Measurements from ENCODE around the gene FBXW9.
"Not testable (repeated sequence)": the region's sequence is repeated elsewhere in the genome, so short reads cannot be mapped to it uniquely, and the experiment has no call there.

Gene FBXW9

DNA sequence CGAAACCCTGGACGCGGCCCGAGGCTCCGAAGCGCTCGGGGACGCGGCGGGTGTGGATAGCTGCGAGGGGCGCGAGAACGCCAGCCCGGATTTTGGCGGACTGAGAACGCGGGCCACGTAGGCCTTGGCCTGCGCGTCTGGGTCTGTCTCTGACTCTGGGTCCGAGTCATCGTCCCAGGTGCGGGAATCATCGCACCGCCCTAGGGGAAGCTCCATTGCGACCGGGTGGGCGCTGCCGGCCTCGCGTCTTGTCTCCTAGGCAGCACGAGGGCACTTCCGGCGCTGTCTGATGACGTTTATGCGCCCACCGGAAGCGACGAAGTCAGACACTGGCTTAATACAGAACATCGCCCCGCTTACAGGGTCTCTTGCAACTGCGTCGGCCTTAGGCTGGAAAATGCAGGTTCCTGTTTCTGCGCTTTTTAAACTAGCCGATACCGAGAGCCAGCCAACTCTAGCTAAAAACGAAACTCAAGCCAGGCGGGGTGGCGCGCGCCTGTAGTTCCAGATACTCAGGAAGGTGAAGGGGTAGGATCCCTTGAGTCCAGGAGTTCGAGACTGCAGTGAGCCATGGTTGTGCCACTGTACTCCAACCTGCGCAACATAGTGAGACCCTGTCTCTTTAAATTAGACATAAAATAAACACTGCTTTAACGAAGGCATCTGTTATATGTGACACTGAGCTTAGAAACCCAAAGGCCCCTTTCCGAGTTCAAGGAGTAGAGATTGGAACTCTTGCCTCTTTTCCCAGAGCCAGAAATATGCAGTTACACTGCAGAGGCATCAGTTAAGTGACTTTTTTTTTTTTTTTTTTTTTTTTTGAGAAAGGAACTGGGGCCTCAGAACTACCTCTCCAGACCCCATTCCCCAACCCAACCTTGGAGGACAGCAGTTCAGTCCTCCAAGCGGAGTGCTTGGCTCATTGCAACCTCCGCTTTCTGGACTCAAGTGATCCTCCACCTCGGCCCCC, at the start of gene FBXW9:
FBXW9 (minus strand) TSS at position 266 of the 970 bp plus-strand sequence; CDS start at position 216, 50 bp downstream.
- DNase-seq (ENCODE audit: low read depth in 2 of 2): peak; percentile 95 to 98

DNA sequence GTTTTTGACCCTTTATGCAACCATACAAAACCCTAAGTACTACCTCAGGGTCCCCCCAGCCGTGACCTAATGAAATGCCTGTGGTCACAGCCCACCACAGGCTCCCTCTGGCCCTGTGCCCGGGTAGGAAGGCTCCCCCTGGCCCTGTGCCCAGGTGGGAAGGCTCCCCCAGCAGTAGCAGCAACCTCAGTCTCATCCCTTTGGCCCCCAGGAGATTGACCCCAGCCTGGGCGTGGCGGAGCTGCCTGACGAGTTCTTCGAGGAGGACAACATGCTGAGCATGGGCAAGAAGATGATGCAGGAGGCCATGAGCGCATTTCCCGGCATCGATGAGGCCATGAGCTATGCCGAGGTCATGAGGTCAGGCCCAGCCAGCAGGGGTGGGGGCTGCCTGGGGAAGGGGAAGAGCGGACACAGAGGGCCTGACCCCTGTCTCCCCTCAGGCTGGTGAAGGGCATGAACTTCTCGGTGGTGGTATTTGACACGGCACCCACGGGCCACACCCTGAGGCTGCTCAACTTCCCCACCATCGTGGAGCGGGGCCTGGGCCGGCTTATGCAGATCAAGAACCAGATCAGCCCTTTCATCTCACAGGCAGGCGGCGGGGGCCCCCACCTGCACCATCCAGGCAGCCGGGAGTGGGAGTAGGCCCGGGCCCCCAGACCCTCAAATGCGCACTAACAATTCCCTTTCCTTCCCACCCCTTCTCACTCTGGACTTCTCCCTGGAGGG, 48.9 kb upstream of the FBXW9 start:
- no peak for DNase-seq (ENCODE audit: low read depth in 2 of 2)

DNA sequence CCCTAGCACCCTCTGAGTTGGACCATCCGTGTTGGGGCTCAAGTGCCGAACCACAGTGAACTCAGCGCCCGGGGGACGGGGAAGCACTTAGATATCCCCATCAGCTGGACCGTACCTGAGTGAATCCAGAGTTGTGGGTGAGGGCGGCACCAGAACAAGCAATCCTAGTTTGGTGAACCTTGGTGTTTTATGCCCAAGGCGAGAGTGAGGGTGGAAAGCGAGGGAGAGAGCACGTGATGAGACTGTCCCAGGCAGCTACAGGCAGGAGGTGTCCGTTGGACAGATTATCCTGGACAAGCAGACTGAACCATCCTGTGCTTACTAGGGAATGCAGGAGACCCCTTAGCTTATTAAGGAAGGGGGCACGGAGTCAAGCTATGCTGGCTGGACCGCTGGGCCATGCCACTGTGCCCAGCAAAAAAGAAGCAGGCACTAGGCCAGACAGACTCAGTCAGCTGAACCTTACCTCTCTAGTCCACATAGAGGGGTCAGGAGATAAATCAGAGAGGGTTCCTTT, 41.5 kb upstream of the FBXW9 start:
- DNase-seq (ENCODE audit: low read depth in 2 of 2): no peak

DNA sequence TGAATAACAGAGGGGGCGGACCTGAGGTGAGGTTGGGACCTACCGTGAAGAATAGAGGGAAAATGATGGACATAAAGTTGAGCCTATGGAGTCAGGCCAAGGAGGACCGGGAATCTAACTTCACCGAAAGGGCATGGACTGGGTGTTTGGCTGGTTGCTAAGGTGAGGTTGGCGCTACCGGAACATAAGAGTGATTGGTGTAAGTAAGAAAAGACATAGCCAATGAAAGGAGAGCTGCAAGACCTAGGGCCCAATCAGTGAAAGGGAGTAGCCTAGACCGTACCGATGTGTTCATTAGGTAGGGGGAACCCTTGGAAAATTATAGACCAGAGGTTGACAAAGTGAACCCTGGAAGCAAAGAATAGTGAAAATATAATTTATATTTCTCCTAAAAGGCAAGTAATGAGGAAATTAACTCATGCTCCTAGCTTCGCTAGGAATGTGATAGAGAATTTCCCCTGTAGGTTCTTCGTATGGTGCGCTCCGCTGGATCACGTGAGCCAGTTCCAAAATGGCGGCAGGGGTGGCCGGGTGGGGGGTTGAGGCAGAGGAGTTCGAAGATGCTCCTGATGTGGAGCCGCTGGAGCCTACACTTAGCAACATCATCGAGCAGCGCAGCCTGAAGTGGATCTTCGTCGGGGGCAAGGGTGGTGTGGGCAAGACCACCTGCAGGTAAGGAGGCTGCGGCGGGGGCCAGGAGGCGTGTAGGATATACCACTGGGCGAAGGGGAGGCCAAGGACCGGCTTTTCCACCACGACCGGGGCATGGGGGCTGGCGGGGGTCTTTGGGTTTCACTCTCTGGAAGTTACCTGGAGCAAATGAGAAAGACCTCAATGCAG, 40.8 kb upstream of the FBXW9 start, which contains the start of gene GET3:
GET3 (plus strand) TSS at position 503 of the 840 bp plus-strand sequence; CDS start at position 512, 9 bp downstream.
- peak; percentile 55 to 69 for DNase-seq (ENCODE audit: low read depth in 2 of 2)

DNA sequence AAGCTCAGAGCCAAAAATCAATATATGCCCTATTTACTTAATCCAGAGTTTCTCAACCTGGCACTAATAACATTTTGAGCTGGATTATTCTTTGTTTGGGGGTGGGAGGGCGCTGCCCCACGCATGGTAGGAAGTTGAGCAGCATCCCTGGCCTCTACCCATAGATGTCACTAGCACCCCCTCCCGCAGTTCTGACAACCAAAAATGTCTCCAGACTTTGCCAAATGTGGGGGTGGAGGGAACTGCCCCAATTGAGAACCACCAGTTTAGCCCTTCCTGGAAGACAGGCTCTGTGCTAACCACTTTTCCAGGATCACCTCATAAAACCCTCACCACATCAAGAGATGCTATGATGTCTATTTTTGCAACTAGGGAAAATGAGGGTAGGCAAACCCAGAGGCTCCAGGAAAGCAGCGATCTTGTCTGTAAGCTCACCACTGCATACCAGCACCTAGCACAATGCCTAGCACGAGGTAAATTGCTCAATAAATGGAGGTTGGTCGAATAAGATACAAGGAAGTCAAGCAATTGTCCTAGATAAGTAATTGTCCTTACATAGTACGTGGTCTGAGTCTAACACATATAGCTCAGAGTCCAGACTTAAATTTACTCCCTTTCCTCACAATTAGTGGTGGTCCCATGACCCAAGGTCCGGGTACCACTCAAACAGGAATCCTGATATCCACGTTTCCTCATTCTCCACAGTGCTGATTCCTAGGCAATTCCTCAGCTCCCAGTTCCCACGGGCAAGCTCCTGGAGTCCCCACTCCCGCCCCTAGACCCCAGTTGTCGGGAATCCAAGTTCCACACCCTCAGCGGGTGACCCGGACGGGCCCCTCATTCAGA, 37.2 kb upstream of the FBXW9 start:
- peak in 1 of 2 experiments; percentile 61 for DNase-seq (ENCODE audit: low read depth in 2 of 2)

DNA sequence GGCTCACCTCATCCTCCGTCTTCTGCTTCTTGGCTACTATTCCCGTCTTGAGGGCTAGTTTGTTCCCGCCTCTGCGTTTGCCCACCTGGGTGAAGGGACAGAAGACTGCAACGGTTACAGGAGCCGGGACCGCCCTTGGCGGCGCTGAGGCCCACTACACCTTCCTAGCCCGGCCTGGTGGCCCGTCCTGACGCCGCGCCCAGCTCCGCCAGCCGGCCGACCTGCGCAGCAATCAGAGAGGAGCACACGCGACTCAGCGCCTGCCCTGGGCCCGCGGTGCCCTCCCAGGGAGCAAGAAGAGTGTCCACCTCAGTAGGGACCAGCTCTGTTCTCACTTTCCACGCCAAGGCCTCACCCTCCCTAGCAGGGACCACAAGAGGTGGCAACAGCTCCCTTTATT, 34.9 kb upstream of the FBXW9 start:
- DNase-seq (ENCODE audit: low read depth in 2 of 2): no peak

DNA sequence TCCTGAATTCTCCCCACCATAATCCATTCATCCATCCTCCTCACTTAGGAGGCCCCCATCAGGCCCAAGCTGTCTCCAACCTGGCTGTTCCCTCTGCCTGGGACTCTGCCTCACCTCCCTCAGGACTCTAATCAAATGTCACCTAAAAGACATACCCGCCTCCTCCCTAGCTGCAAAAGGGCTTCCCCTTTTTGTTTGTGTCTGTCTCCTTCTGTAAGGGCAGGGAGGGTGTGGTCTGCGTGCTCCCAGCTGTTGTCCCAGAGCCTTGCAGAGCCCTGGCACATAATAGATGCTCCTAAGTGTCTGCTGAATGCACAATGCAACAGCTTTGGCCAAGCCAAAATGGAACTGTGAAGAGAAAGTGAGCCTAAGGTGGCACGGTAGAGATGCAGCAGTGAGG, 33.6 kb upstream of the FBXW9 start:
- DNase-seq (ENCODE audit: low read depth in 2 of 2): no peak

DNA sequence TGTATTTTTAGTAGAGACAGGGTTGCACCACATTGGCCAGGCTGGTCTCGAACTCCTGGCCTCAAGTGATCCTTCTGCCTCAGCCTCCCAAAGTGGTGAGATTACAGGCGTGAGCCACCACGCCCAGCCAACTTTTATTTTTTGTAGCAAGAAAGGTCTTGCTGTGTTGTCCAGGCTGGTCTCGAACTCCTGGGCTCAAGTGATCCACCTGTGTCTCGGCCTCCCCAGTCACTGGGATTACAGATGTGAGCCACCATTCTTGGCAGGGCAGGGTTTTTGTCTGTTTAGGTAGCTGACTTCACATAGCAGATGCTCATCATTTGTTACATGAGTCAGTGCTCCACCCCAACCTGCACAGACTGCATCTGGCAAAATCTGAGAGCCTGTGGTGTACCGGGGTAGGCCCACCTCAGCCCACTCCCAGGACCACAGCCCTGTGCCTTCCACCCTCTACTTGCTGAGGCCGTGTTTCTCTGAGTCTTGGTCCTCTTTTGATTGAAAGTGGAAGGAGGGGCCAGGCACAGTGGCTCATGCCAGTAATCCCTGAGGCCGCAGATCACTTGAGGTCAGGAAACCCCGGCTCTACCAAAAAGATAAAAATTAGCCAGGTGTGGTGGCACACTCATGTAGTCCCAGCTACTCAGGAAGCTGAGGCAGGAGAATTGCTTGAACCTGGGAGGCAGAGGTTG, 31.5 kb upstream of the FBXW9 start:
- DNase-seq (ENCODE audit: low read depth in 2 of 2): no peak

DNA sequence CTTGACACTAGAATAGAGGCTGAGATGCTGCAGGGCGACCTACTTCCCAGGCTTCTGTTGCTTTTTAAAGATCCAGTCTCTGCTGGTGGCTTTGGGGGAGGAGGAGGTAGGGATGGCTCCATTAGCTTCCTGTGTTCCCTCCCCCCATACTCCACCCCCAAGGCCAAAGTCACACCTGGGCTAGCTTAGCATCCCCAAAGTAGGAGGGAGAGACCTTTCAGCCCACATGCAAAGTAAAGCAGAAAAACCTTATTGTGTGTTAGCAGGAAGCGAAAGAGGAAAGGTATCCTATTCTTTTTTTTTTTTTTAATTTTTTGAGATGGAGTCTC, 30.5 kb upstream of the FBXW9 start:
- no peak for DNase-seq (ENCODE audit: low read depth in 2 of 2)

DNA sequence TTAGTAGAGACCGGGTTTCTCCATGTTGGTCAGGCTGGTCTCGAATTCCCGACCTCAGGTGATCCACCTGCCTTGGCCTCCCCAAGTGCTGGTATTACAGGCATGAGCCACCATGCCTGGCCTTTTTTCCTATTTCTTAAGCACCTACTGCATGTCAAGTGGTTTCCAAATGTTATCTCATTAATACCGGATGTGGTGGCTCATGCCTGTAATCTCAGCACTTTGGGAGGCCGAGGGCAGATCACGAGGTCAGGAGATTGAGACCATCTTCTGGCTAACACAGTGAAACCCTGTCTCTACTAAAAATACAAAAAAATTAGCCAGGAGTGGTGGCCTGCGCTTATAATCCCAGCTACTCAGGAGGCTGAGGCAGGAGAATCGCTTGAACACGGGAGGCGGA, 29.2 kb upstream of the FBXW9 start:
- not testable (repeated sequence) for DNase-seq (ENCODE audit: low read depth in 2 of 2)

DNA sequence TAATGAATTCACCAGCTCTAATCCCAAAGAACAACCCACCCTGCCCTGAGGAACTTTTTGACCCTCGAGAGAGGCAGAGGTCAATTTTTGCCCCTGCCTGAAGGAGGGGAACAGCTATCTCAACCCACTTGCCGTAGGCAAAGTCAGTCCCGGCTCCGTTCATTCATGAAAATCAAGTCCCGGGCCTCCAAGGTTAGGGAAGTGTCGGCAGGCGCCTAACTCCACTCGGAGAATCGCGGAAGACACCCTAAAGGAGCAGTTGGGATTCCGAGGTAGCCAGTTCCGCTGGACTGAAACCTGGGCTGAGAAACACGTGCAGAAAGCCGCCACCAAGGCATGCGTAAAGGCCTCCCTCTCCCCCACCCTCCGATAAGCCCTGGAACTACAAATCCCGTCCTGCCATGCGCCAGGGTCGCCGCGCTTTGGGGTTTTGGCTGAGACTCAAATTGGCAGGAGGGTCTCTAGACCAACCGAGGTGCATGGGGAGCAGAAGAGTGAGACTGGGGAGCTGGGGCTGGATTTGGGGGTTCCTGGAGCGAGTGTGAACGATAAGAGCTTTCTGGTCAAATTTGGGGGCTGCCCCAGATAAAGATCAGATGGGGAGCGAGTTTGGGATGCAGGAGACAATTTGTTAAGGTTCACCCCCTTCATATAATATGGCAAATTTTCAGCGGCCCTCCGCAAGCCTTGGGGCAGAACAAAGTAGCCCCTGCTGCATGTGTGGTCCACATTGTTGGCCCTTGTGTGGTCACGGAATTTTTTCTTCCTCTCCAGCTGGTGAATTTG, 27.4 kb upstream of the FBXW9 start, which contains the start of gene TNPO2:
TNPO2 (minus strand) TSS at position 292 of the 786 bp plus-strand sequence. CDS start 2,955 bp downstream, outside the sequence.
- DNase-seq (ENCODE audit: low read depth in 2 of 2): peak; percentile 61 to 76

DNA sequence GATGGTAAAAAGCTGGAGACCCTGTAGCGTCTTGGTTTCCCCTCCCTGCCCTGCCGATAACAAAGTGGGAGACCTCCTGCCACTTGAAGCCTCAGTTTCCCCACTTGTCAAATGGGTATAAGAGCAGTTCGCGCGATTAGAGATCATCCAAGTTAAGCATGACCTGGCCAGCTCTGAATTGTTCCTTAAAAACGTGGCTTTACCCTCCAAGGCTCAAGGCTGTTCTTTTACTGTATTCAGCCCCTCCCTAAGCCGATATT, 26.9 kb upstream of the FBXW9 start:
- no peak for DNase-seq (ENCODE audit: low read depth in 2 of 2)

DNA sequence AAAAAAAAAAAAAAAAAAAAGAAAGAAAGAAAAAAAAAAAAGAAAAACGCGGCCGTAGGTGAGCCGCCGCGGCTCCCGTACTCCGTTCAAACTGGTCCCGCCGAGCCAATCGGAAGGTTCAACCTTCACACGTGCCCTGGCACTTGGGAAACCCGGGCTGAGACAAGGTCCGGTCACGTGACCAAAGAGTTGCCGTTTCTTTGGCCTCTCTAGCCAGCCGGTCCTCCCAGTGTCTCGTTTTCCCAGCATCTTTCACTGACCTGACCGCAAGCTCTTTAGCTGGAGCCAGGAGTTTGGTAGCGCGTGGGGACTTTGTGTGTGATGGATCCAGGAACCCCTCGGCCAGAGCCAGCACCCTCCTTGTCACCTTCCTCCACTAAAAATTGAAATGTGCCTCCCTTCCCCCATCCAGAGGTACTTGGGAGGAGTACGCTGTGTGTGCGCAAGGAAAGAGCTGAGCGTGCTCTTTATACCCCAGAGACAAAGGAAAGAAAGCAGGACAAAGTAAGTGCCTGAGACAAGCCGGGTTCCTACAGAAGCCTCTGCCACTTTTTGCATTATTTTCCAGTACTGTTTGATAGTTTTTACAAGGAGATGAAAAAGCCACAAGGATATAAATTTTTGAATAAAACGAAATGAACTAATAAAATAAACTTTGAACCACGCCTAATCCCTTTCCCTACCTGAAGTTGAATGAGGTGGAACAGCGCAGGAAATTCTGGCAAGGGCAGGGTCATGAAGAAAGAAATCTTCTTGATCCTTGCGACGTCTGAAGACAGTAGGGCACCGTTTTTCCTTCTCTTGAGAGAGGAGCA, 26.3 kb upstream of the FBXW9 start:
- DNase-seq (ENCODE audit: low read depth in 2 of 2): peak; percentile 83 to 91

DNA sequence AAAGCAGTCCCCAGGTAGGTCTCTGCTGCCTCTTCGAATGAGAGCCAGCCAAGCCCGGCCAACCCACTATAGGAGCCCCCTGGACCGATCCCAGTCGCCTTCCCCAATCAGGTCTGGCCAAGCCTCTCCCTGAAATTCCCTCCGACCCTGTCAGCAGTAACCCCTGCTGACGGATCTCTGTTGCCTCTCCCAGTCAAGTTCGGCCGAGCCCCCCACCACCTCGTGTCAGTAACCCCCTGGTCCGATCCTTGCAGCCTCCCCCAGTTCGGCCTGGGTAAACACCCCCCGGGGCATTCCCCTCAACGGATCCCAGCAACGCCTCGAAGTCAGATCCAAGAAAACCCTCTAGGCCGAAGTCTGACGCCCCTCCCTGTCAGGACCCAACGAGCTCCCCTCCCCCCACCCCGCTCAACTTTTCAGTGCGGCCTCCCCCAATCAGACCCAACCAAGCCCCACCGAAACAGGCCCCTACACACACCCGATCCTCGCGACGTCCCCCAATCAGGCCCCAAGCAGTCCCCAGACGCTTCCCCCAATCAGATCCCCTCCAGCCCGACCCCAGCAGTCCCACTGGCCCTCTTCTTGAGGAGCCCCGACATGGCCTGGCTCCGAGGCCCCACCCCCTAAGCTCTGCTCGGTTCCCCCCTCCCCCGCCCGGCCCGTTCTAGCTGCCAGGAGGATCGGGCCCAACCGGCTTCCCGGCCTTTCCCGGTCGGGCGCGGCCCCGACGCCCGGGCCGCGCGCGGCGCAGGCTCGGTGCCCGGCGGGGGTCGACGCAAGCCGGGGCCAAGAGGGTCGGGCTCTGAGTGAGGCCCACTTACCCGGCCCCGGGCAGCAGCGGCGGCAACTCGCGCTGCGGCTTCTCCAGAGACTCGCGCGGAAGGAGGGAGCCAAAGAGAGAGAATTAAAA, 25.5 kb upstream of the FBXW9 start:
- no peak for DNase-seq (ENCODE audit: low read depth in 2 of 2)

DNA sequence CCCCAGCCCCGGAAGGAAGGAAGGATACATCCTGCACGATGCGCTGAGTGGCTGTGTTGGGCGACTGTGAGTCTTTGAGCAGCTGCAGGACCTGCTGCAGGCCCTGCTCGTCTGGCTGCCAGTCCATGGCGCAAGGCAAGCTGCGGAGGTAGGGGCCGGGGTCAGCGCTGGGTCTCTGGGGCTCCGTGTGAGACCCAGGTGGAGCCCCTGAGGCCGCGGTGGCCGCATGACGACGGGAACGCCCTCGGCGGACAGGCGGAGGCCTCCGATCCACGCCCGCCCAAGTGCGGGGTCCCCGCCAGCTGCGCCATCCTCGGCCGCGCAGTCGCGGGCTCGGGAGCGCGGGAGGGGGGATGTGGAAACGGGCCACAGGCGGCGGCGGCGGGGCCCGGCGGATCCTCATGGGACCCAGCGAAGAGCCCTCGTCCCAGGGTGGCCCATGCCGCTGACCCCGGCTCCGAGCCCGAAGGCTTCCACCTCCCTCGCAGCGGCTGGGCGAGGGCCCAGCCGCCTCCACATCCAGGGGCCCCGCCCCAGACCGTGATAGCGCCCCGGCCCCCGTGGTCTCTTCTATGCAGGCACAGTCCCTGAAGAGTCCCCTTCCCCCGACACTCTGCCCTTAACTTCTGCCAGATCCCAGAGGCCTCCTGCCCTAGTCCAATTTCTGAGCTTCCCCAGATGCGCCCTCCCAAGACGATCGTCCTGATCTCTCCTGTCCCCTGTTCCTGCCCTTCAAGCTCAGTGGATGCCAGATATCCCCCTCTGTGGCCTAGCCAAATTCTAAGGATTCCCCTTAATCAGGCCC, 24.6 kb upstream of the FBXW9 start:
- no peak for DNase-seq (ENCODE audit: low read depth in 2 of 2)

DNA sequence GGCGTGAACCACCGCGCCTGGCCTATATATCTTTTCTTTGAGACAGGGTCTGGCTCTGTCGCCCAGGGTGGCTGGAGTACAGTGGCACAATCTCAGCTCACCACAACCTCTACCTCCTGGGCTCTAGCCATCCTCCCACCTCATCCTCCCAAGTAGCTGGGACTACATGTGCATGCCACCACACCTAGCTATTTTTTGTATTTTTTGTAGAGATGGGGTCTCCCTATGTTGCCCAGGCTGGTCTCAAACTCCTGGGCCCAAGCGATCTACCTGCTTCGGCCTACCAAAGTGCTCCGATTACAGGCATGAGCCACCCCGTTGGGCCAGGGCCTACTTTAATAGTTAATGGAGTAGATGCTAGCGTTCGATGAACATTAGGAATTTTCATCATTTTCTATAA, 23.9 kb upstream of the FBXW9 start:
- no peak for DNase-seq (ENCODE audit: low read depth in 2 of 2)

DNA sequence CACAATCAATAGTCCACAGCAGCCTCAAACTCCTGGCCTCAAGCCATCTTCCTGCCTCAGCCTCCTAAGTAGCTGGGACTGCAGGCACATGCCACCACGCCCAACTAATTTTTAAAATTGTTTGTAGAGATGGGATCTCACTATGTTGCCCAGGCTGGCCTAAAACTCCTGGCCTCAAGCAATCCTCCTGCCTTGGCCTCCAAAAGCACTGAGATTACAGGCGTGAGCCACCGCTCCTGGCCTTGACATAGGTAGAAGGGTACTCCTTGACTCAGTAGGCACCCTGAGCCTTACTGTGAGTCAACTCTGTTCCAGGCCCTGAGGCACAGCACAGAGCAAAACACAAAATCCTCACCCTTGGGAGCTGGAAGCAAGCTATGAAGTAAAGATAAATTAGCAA, 19.5 kb upstream of the FBXW9 start:
- no peak for DNase-seq (ENCODE audit: low read depth in 2 of 2)
